ENCODE measurements around the gene SOX13. TPM values are rescaled to one million over a fixed set of nuclear protein-coding genes. Genes with fewer than 3 reads are reported as not detected.
A peak's percentile ranks its signal among the peaks of the same experiment; 100 is the strongest.

SOX13 gene
- total RNA-seq, 1 donor from 2014 or later = 7.4 TPM

DNA sequence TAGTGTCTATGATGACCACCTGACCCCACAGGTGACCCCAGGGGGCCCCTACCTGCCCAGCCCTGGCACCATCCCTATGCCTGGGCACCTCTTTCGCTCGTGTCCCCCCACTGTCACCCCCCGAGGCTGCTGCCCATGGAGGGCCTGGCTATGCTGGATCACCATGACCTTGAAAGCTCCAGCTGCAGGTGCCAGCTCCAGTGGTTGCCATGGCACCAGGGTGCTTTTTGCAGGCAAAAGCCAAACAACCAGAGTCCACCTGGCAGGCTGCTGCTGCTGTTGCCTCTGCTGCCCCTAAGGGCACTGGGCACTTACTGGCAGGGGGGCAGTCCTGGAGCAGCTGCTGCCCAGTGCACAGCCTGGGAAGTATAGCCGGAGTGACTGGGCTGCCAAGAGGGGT lies 57.3 kb downstream of the SOX13 start:
- peak in 1 of 2 donors; percentile 19 for DNase-seq (ENCODE audit: low read depth in 2 of 2)

DNA sequence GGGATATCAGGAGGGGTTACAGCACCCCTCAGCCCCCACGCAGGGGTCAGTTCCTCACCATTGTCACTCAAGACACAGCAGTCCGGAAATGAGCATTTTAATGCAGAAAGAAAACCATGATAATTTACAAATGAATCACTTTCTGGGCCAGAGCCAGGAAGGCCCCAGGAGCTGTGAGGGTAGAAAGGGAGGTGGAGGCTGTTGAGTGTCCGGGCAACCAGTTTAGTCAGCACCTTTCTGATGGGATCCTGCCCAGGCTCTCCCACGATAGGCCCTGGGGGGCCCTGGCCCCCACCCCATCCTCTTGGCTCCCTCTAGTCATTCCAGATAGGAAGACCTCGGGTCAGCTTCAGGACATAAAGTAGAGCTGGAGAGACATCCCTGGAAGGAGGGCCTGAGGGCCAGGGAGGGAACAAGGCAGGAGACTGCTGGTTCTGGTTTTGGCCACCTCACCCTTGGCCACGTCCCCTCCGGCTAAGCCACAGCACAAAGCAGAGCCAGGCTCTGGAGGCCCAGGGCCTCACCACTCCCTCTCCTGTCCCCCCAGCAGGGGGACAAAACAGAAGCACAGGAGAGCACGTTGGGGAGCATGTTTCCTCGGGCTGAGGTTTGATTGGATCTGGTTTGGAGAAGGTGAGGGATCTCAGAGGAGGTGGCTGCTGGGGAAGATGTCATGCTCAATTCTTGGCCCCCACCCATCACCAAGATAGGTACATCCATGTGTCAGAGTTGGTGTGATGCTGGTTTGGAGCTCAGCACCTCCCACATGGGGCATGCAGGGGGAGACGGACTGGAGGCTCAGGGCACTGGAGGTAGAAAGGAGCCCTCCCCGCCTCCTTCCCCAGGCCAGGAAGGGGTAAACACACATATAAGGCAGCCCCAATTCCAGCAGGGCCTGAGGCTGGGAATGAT lies 58.3 kb downstream of the SOX13 start:
- DNase-seq (ENCODE audit: low read depth in 2 of 2) = peak in 1 of 2 donors; percentile 77

DNA sequence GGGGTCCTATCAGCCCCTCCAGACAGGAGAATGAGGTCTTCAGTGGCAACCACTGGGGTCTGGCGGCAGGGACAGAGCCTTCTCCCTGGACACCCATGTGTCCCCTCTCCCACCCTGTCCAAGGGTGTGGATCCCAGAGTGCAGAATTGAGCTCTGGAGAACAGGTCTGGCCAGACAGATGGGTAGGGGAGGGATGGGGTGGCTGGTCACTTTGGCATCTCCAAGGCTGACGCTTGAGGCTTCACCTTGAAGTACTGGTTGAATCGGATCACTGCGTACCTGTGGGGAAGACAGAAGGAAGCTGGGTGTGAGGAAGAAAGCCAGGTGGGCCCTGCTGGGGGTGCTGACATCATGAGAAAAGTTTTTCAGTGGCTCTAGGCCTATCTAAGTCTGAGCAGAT lies 59.1 kb downstream of the SOX13 start:
- no peak for DNase-seq (ENCODE audit: low read depth in 2 of 2)

DNA sequence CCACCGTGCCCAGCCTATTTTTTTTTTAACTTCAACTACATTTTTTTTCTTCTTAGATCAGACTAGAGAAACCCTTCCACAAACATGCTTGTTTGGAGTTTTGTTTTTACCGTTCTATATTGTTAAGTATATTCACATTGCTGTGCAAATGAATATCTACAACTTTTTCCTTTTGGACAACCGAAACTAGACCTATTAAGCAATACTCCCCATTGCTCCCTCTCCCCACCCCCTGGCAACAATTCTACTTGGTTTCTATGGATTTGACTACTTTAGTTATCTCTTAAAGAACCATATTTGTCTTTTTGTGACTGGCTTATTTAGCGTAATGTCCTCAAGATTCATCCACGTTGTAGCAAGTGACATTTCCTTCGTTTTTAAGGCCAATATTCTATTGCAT lies 59.8 kb downstream of the SOX13 start:
- DNase-seq (ENCODE audit: low read depth in 2 of 2) = no peak

DNA sequence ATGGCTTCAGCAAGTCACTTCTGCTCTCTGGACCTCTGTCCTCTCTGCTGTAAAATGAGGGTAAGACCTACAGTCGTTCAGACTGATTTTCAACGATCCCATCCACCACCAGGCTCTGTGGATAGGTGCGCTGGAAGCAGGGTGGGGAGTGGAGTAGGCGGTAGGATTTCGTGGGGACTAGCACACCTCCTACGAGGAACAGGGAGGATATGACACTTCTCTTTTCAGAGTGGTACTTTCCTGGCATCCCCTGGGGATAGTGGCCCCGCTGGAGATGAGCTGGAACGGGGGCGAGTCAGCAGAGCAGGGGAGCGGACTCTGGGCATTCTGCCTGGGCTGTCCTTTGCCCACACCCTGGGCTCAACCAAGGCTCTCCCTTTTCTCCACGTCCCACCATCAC lies 61.2 kb downstream of the SOX13 start:
- DNase-seq (ENCODE audit: low read depth in 2 of 2) = no peak

DNA sequence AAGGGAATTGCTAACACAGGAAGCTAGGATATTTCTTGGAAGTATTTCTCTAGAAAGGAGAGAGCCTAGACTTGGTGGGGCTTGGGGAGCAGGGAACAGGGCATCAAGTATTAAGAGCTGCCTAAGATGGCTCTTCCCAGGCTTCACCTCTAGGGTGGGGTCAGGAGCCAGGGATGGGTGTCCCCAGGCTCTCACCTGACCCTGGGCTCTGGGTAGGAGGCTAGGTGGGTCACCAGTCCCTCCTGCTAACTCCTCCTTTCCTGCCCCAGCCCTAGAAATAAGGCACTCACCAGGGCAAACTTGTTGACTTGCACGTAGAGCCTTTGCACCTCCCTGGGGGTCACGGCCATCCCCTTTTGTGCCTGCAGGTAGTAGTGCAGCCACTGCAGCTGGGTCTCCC lies 63.9 kb downstream of the SOX13 start:
- no peak for DNase-seq (ENCODE audit: low read depth in 2 of 2)

DNA sequence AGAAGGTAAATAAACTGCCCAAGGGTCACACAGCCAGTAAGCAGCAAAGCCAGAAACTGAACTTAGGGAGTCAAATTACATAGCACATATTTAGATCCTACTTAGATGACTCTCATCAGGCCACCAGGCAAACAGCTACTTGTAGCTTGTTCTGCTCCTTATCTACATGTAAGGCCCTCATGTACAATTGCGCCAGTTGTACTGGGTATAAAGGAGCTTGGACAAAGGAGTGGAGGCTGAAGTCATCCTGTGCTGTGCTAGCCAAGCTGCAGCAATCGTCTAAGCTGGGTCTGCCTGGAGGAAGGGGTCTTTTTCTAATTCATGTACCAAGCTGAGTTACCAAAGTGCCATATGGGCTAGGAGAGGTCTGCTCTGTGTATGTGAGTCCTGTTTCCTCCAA lies 66.2 kb downstream of the SOX13 start:
- DNase-seq (ENCODE audit: low read depth in 2 of 2) = no peak

DNA sequence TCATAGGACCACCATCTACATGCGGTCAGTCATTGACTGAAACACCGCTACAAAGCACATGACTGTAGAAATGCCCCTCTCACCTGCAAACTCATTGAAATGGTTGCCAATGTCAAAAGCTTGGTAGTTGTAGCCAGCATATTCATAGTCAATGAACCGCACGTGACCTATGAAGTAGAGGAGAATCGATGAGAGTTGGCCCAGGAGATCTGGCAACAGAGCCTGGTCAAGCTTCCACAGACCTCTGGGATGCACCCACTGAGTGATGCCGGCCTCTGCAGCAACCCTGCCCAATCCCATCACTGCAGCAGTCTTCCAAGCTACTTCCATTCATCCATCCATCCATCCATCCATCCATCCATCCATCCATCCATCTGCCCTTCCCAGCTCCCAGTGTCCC lies 67.0 kb downstream of the SOX13 start:
- no peak for DNase-seq (ENCODE audit: low read depth in 2 of 2)

DNA sequence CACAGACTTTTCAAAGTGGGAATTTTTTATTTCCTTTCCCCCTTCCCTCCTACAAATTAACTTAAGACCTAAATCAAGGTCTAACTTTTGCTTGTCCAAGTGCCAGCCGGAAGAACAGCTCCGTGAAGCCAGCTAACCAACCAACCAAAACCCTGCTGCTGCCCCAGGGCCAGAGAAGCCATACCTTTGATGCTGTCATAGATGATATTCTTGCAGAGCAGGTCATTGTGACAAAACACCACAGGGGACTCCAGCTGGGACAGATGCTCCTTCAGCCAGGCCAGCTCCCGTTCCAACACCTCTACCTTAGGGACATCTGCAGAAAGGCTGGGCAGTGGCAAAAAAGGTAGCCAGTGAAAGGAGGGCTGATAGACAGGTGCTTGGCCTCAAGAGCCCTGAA lies 68.2 kb downstream of the SOX13 start:
- no peak for DNase-seq (ENCODE audit: low read depth in 2 of 2)

DNA sequence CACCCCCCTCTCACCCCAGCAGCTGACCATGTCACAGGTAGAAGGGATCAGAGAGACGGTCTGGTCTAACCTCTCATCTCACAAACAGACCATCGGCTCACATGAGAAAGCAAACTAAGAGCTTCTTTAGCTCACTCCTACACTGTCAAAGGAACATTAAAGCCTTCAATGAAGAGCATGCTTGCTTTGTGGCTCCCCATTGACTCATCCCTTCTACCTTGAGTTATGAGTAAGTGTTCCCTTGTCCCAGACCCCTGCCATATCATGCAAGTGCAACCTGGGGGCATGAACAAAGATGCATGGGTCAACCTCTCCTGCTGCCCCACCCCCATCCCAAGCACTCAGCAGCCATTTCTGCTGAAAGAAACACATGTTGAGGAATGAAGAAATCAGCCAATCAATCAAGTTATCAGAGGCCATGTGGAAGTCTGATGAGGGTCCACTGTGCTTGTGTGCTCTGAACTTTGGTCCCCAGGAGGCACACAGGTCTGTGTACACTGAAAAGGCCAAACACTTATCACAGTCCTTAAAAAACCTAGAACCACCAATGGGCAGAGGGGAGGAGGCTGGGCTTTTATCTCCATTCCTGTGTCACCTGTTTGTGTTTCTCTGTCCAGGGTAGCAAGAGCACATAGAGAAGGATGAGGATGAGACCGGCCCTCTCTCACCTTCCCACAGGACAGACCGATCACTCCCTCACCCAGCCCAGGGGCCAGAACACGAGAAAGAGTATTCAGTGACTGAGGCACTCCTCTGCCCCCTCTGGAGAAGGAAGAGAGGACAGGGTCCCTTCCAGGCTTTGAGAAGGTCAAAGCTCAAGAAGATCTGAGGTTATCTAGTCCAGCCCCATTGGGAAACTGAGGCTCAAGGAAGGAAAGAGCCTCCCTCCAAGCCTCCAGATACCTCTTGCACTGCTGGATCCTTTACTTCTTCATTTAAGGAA lies 69.4 kb downstream of the SOX13 start:
- no peak for DNase-seq (ENCODE audit: low read depth in 2 of 2)

DNA sequence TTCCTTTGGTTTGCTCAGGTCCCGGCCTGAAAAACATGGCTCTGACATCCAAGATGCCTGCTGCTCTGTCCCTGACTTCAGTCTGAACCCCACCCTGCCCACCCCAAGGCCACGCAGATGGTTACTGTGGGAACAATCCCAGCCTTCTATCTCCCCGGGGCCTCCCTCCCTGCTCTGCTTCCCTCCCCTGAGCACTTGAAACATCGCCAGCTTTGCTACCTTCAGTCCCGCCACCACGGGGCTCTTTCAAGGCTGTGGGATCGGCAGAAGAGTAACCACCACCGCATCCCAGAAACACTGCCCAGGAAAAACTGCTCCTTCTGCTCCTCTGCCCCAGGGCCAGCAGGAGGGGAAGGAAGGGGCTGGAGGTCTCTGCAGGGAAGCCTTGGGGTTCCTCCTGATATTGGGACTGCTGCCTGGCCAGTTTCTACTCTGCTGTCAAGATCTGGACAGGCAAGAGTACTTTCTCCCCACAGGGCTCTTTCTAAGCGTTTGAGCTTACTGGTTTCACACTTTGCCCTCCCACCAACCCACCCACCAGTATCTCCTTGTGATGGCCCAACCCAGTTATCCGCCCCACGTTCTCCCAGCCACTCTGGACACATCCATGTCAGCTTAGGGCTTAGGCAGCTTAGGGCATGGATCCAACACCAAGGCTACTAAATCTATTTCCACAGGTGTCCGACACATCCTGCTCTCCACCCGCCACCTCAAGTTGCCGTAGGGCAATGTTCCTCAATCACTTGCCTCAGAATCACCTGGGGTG lies 70.5 kb downstream of the SOX13 start:
- DNase-seq (ENCODE audit: low read depth in 2 of 2) = no peak

DNA sequence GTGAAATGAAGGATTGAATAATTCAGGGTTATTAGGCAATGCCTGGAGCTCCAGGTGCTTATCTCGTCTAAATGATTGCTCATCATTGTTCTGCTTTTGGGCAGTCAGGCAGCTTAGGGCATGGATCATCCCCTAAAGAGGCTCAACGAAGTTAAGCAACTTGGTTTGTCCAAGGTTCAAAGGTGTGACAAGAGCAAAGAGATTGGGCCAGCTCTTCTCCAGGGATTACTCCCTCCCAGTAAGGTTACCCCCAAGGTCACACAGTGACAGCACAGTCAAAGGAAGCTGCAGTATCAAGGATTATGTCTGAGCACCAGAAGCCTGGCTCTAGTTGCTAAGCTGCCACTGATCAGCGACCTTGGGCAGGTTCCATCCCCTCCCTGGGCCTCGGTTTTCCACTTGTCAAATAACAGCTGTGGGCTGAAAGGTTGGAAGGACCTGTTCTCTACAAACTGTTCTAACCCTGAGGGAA lies 72.2 kb downstream of the SOX13 start:
- no peak for DNase-seq (ENCODE audit: low read depth in 2 of 2)

DNA sequence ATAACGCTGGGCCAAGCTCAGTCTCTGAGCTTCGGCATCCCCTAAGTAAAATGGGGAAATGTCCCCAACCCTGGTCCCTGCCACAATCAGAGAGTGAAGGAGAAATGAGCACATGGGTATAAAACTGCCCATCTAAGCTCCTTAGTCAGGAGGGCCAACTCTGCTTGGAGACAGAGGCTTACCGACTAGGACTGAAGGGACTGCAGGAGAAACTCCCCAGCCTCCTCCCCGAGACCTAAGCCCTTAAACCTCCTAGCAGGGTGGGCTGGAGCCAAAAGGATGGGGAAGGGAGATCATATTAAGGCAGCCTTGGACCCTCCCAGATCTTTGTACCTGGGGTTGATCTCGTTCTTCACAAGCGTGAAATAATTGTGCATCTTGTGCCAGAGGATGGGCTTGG lies 73.4 kb downstream of the SOX13 start:
- no peak for DNase-seq (ENCODE audit: low read depth in 2 of 2)

DNA sequence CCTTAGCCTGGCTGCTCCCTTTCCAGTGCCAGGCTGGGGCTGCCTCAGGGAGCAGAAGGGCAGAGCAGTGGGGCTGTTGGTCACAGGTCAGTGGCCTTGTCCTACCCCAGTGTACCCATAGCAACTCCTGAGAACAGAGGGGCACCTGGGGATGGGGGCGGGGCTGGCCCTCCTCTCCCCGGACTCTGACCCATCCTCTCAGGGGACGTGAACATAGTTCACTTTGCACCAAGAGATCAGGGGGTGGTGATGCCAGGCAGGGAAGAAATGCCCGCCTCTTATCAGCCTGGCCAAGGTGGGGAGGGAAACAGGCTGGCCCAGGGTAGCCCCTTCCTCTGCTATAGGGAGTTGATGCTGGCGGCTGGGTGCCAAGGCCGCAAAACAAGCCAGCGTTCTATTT lies 74.0 kb downstream of the SOX13 start:
- no peak for DNase-seq (ENCODE audit: low read depth in 2 of 2)

DNA sequence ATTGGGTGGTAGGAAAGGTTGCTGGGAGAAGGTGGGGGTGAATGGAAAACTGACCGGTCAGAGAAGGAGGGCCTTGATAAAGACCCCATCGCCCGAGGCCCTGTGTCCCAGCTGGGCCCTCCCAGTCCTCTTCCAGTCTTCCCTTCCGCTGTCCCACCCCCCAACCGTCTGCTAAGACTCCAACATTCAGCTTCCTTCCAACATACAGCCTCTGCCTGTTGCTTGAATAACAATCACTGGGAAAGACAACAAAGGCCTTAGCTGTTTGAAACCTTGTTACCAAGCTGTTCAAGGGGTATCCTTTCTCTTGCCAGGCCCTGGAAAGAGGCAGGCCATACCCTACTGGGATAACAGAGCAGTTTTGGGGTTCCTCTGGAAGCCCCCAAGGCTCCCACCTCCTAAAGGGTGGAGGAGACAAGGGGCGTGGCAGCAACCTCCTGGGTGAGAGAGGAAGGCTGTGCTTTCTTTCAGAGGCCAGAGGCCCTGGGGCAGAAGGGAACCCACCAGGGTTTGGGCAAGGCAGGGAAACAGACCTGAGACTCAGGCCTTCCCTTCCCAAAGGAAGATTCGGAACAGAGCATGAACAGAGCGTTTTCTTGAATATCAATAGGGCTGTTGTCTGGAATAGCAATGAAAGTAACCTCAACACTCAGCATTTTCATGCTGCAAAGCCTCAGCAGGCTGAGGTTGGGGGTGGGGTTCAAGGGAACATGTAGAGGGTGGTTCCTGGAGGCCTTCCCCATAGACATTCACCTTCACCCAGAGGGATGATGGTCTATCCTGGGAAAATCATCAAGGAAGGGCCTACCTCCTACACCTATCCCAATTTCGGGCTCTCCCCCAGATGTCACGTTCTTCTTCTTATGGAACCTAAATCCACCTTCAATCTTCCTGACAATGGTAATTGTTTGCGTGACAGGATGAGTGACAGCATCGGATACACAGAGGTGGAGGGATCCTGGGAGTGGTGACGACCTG lies 74.8 kb downstream of the SOX13 start:
- DNase-seq (ENCODE audit: low read depth in 2 of 2) = no peak

DNA sequence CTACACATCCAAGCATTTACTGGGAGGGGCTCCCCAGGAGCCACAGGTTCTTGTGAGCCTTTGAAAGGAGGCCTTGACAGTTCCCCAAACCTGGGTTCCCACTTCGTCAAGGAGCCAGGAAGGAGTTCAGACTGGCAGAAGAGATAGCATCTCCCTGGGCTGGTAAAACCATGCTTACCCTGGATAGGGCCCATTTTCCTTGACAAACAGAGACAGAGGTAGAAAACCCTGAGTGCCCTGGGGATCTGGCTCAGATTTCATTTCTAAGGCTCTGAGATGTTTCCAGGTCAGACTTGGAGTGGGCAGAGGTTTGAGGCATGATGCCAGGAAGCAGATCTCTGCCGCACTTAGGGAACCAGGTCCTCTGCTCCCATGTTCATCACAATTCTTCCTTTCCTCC lies 76.2 kb downstream of the SOX13 start:
- no peak for DNase-seq (ENCODE audit: low read depth in 2 of 2)

DNA sequence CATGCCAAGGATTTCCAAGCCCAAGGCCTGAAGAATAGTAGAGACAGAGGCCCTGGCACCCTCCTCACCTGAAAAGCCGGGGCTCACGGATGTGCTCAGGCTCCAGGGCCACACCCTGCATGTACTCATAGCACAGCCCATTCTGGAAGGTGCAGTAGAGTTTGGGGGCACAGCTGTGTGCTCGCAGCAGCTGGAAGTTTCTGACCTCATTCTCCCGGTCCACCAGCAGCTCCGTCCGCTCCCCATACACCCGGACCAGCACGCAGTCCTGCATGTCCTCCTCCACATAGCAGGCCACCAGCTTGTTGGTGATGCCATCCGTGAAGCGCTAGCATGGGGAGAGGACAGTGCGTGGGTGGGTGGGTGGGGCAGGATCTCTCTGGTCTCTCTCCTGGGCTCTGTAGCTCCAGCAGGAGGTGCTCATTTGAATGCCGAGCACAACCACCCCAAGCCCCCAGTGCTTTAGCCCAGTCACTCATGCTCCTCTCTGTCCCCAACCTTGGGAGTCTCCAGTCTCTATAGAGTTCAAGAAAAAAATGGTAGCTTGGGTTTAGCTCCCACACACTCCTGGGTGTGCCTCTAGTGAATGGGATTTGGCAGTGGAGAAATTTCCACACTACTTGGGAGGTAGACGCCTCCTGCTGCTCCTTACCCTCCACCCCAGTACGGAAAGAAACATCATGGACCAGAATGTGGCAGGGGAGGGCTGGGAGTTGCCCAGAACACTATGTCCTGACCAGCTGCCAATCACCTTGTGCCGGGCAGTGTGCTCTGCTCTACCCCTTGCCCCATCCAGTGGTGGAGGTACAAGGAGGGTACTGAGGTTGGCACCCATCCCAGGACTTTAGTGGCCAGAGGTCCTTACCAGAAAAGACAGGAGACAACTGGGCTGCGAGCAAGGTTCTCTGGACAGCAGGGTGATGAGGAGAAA lies 77.0 kb downstream of the SOX13 start:
- DNase-seq (ENCODE audit: low read depth in 2 of 2) = no peak

DNA sequence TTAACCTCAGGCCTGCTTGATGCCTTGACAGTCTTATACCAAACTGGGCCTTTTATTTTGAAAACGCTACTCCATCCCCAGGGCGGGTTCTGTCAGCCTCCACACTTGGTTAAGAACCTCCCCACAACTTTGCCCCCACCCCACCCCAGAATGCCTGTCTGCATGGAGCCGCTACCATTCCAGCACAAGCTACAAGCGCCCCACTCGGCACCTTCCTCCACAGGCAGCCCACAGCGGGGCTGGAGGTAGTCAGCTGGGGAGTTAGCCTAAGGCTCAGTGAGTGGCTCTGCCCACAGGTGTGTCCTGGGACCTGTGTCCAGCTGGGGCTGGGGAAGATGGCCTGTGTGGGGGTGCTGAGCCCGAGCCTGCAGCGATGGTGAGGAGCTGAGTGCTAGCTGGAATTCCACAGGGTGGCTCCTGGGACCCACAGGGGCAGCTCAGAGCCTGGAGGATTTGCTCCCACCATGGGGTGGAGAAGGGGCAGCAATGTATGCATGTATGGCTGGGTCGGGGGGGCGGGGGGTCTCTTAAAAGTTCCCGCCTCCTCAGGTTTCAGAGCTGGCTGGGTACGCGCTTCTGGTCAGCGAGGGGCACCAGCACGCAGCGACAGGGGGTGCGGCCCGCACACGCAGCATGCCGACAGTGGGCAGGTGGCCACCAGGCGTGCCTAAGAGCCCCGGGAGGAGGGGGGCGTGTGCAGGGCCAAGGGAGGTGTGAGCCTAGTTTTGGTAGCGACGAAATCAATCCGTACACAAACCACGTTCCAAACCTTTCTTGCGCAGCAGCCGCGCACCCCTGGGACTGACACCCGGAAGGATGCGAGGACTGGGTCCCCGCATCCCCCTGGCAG lies 78.0 kb downstream of the SOX13 start:
- no peak for DNase-seq (ENCODE audit: low read depth in 2 of 2)
